ENCODE data around the gene TMED1. TPM values are rescaled to one million over a fixed set of nuclear protein-coding genes. Genes with fewer than 3 reads are reported as not detected.

Gene TMED1
- total and polyA plus RNA-seq, 2 of the 4 experiments (the other 2 are of a cell fraction) = 37.6 to 41.4 TPM

GRCh38 chr19:10878253-10878652 is 42.2 kb upstream of the TMED1 start:
- ChIA-PET CTCF (interaction anchor here (1.2 kb wide), 1 partner anchor 14 kb away, joined by 3 read pairs; no protein-coding TSS in a partner anchor), POLR2A (ENCODE audit: unreplicated experiment) (interaction anchor here (0.5 kb wide), 1 partner anchor 20 kb away, joined by 6 read pairs; no protein-coding TSS in a partner anchor)
- Histone ChIP-seq H3K4ac (ENCODE audit: low read depth, low read length) (no peak overlapping the region), H3K56ac (ENCODE audit: extremely low read depth, insufficient read depth, low read length) (no peak overlapping the region), H2AK9ac (replicated peaks; ENCODE audit: low read depth, low read length, poor library complexity) (no peak overlapping the region), H3K14ac (replicated peaks; ENCODE audit: low read depth, low read length) (no peak overlapping the region), H4K8ac (ENCODE audit: low read depth in 2 of 2, low read length in 2 of 2) (0 out of 4 replicates have a peak overlapping the region, but pooled peaks of 1 of the 2 experiments have one; percentile 5), H4K20me1 (ENCODE audit: insufficient read depth, low read length) (peaks cover 71% of the 10 kb centered on the region), H3K9ac (ENCODE audit: low read depth, low read length) (no peak overlapping the region), H4K5ac (ENCODE audit: low read depth, low read length) (no peak overlapping the region), H2BK15ac (ENCODE audit: low read depth, low read length) (no peak overlapping the region), H3K9me3 (ENCODE audit: control insufficient read depth, insufficient read depth, low read length) (no peaks in the 10 kb centered on the region), H3K79me1 (ENCODE audit: low read depth in 1 of 2, low read length in 2 of 2) (peaks cover 26 to 94% of the 10 kb centered on the region in 2 experiments), H3K4me2 (ENCODE audit: low read depth, low read length) (no peak overlapping the region), H2AFZ (replicated peaks; ENCODE audit: low read length, poor library complexity) (no peak overlapping the region), H3K9me1 (ENCODE audit: insufficient read depth, low read length) (peaks cover 34% of the 10 kb centered on the region), H3K18ac (ENCODE audit: low read depth, low read length) (no peak overlapping the region), H2BK120ac (ENCODE audit: low read depth, low read length) (no peak overlapping the region), H3K27ac (ENCODE audit: insufficient read depth, low read length) (no peak overlapping the region), H3K27me3 (ENCODE audit: control insufficient read depth, insufficient read depth, low read length) (no peaks in the 10 kb centered on the region), H2AK5ac (ENCODE audit: low read depth, low read length) (no peak overlapping the region), H3K36me3 (ENCODE audit: control insufficient read depth, insufficient read depth, low read length) (no peaks in the 10 kb centered on the region), H2BK20ac (ENCODE audit: low read depth, low read length) (no peak overlapping the region), H3K4me1 (ENCODE audit: control insufficient read depth, insufficient read depth, low read length) (no peaks in the 10 kb centered on the region; the same call in 1 of the 2 replicates), H3K4me3 (ENCODE audit: insufficient read depth, low read depth, low read length) (no peak overlapping the region), H3K23ac (ENCODE audit: low read depth, low read length) (no peak overlapping the region), H2BK5ac (ENCODE audit: low read depth, low read length, poor library complexity, severe bottlenecking) (no peak overlapping the region), H4K91ac (ENCODE audit: insufficient read depth, low read depth, low read length) (no peak overlapping the region)
- WGBS, 2 experiments (ENCODE audit: extremely low coverage in 2 of 2, insufficient read length in 1 of 2) = no CpG with 5 or more reads among the region's 3 CpGs
- TF ChIP-seq NFE2L2 (IDR thresholded peaks at IDR 0.05; ENCODE audit: low read depth, low read length) (no peak), CTCF (conservative IDR thresholded peaks at IDR 0.05; ENCODE audit: low read depth, low read length) (no peak), CEBPB (IDR thresholded peaks at IDR 0.05; ENCODE audit: low read depth, low read length) (no peak), MAZ (IDR thresholded peaks at IDR 0.05; ENCODE audit: borderline replicate concordance, low read depth, low read length) (no peak), FOS (IDR thresholded peaks at IDR 0.05; ENCODE audit: low read depth, low read length) (no peak), BHLHE40 (IDR thresholded peaks at IDR 0.05; ENCODE audit: low read depth, low read length) (no peak), RFX5 (IDR thresholded peaks at IDR 0.05; ENCODE audit: low read depth, low read length) (no peak), MAFK (IDR thresholded peaks at IDR 0.05; ENCODE audit: low read depth, low read length) (no peak), CHD1 (IDR thresholded peaks at IDR 0.05; ENCODE audit: low read depth, low read length) (no peak), ELK1 (IDR thresholded peaks at IDR 0.05; ENCODE audit: borderline replicate concordance, low read depth, low read length) (no peak), MXI1 (IDR thresholded peaks at IDR 0.05; ENCODE audit: borderline replicate concordance, low read depth, low read length) (no peak), RCOR1 (IDR thresholded peaks at IDR 0.05; ENCODE audit: insufficient replicate concordance, low read length) (no peak), POLR2A (IDR thresholded peaks at IDR 0.05; ENCODE audit: low read depth, low read length) (no peak), USF2 (IDR thresholded peaks at IDR 0.05; ENCODE audit: low read depth, low read length) (no peak)
- dilution Hi-C loops (cut with HindIII; ENCODE audit: low sequenced_read_pairs, unreplicated experiment) = no loop called here
- no peak for ATAC-seq (ENCODE audit: low read depth)
- no TSS peak for BruUV-seq (replicated peaks)
- intact Hi-C loops (cut with micrococcal nuclease) = no loop called here
- in situ Hi-C loops (cut with MboI; ENCODE audit: low sequenced_read_pairs) = no loop called here
- DNase-seq = no peak
